Activated CD8-positive, alpha-beta memory T cell treated with anti-CD3 and anti-CD28 coated beads, Interleukin-2, amount 10 ng/mL, durations not matched to agents 7 days and 5 days (primary cell): ENCODE results near the gene ASGR1. TPM values are rescaled to one million over a fixed set of nuclear protein-coding genes. Genes with fewer than 3 reads are reported as not detected.
"Not testable (repeated sequence)": the region's sequence is repeated elsewhere in the genome, so short reads cannot be mapped to it uniquely, and the experiment has no call there.

ENCODE experiments used
- ATAC-seq: fragments of 150-1000 bp; cut with Tn5 transposase; one replicate; pipeline ENCODE4 v1.10.0; 2021; ENCODE audit warnings: moderate library complexity
- CTCF ChIA-PET: fragments of 350-600 bp; sonication (Branson Sonifier 250); formaldehyde crosslinking; loops from one replicate; lab custom pipeline; 2021; ENCODE audit warnings: antibody characterized with exemption; lab: Charles Lee
- DNase-seq: peaks from one replicate; pipeline ENCODE4 v3.0.0-alpha.2; 2020
- H3K27ac Mint-ChIP-seq: one replicate; pipeline ENCODE4 v1.8.0; 2021; ENCODE audit warnings: mild to moderate bottlenecking, mixed read lengths
- H3K27me3 Mint-ChIP-seq: one replicate; pipeline ENCODE4 v1.8.0; 2021; ENCODE audit warnings: mixed read lengths
- H3K36me3 Mint-ChIP-seq: one replicate; pipeline ENCODE4 v1.8.0; 2021; ENCODE audit warnings: mild to moderate bottlenecking, mixed read lengths
- H3K4me1 Mint-ChIP-seq: one replicate; pipeline ENCODE4 v1.8.0; 2021; ENCODE audit warnings: mixed read lengths
- H3K4me3 Mint-ChIP-seq: one replicate; pipeline ENCODE4 v1.8.0; 2021; ENCODE audit warnings: mild to moderate bottlenecking, moderate library complexity, mixed read lengths
- H3K9me3 Mint-ChIP-seq: one replicate; pipeline ENCODE4 v1.8.0; 2022; ENCODE audit warnings: low read depth, mixed read lengths
- total RNA-seq, 2 experiments: library from RNA; stranded (reverse); gene quantifications; one replicate each; pipeline ENCODE4 v1.2.3, GENCODE V29; 2021

The ASGR1 gene
- total RNA-seq, 2 experiments from 2014 or later, result 0.35 to 0.38 TPM

GRCh38 chr17:7191571-7192270 is 12.6 kb upstream of the ASGR1 start:
- H3K27ac Mint-ChIP-seq, result no peak overlapping the region
- no peaks in the 10 kb centered on the region for H3K4me1 Mint-ChIP-seq
- no peaks in the 10 kb centered on the region for H3K36me3 Mint-ChIP-seq
- H3K27me3 Mint-ChIP-seq, result no peaks in the 10 kb centered on the region
- DNase-seq (peak; percentile 57), ATAC-seq (peak; percentile 62)
- CTCF ChIA-PET, result interaction anchor here (1.0 to 1.3 kb wide), 2 partner anchors 15 to 59 kb away, joined by 3 read pairs; no protein-coding TSS in a partner anchor
- no peaks in the 10 kb centered on the region for H3K9me3 Mint-ChIP-seq
- H3K4me3 Mint-ChIP-seq, result no peak overlapping the region

DNA sequence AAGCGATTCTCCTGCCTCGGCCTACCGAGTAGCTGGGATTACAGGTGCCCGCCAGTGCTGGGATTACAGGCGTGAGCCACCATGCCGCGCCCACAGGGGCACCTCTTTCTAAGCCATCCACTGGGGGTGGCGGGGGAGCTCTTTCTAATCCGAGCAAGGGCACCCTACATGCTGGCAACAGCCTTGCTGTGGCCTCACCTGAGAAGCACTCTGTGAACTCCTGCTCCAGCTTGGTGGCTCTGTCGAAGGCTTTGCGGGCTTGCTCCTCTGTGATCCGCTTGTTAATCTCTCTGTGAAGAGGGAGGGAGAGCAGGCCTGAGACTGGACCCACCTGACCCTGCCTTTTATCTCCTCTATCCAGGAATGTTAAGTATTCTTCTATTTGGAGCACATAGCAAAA is 11.9 kb upstream of the ASGR1 start:
- Mint-ChIP-seq H3K4me3 (no peak overlapping the region), H3K27me3 (no peaks in the 10 kb centered on the region), H3K4me1 (no peaks in the 10 kb centered on the region), H3K27ac (no peak overlapping the region), H3K36me3 (no peaks in the 10 kb centered on the region), H3K9me3 (no peaks in the 10 kb centered on the region)
- DNase-seq (no peak), ATAC-seq (no peak)
- CTCF ChIA-PET, result interaction anchor here (1.0 to 1.3 kb wide), 2 partner anchors 14 to 58 kb away, joined by 3 read pairs; no protein-coding TSS in a partner anchor

DNA sequence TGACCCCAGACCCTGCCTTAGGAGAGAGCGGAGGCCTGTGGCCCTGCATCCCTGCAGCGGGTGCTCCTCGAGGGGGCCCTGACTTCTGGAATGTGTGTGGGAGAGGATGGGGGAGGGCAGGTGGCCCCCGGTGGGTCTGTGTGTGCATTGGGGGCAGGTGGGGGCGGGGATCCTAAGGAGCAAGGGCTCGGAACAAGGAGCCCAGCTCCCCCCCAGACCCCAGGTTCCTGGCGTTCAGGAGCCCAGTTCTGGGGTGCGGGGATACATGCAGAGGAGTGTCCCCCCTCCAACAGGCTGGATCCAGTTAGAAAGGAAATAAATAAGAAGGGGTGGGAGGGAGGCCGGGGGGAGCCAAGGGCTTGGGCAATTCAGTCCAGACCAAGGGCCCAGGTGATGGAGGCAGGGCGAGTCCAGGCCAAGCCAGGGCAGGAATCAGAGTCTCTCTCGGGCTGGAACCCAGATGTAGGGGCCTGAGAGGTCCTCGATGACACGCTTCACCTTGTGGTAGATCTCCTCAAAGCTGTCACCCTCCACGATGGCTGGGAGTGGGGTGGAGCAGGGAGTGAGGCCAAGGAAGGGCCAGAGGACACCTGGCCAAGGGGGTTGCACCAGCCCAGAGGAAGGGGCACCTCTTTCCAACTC is 11.2 kb upstream of the ASGR1 start:
- H3K27ac Mint-ChIP-seq, result no peak overlapping the region
- DNase-seq, result no peak
- H3K9me3 Mint-ChIP-seq, result no peaks in the 10 kb centered on the region
- H3K4me3 Mint-ChIP-seq, result no peak overlapping the region
- no peaks in the 10 kb centered on the region for H3K36me3 Mint-ChIP-seq
- CTCF ChIA-PET, result interaction anchor here (1.0 to 1.3 kb wide), 3 partner anchors 12 to 58 kb away, joined by 3 to 4 read pairs (median 3); no protein-coding TSS in a partner anchor
- no peaks in the 10 kb centered on the region for H3K27me3 Mint-ChIP-seq
- ATAC-seq, result no peak
- H3K4me1 Mint-ChIP-seq, result no peaks in the 10 kb centered on the region

DNA sequence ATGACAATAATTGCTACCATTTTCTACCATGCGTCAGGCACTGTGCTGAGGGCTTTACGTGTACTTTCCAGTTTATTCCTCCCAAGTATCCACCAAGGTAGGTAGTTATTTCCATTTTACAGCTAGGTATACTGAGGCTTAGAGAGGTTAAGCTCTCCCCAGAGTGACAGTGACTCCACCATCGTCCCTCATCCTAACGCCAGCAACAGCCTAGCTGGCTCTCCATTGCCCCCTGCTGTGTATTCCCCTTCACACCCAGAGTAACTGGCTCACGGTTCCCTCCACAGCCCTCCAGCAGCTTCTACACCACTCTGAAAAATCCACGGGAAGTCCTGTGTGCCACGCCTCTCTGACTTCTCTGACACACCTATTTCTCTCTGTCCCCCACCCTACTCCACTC is 7.1 kb upstream of the ASGR1 start:
- no peak for DNase-seq

DNA sequence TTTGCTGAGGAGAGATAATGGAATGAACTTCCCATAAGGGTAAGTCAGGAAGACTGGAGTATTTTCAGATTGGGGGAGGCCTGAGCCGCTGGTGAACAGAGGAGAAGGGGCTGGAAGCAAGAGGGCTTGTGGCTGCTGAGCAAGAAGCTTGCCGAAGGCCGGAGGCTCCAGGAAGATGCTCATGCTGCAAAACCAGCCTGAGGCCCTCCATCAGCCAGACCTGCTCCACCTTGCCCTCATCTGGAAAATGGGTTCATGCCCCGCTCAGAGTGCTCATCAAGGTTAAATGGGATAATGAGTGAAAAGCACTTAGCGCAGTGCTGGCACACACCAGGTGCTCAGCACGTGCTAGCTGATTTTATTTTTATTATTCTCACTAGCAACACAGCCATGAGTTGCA is 5.5 kb upstream of the ASGR1 start:
- CTCF ChIA-PET, result interaction anchor here (0.8 kb wide), 1 partner anchor 130 kb away, joined by 3 read pairs; no protein-coding TSS in a partner anchor
- Mint-ChIP-seq H3K9me3 (no peaks in the 10 kb centered on the region), H3K4me1 (no peaks in the 10 kb centered on the region), H3K4me3 (no peak overlapping the region), H3K36me3 (no peaks in the 10 kb centered on the region), H3K27ac (no peak overlapping the region), H3K27me3 (no peaks in the 10 kb centered on the region)
- ATAC-seq (no peak), DNase-seq (no peak)

More for the DNA sequence above, 7.1 kb upstream of the ASGR1 start:
- Mint-ChIP-seq H3K27ac (no peak overlapping the region), H3K4me3 (no peak overlapping the region), H3K9me3 (no peaks in the 10 kb centered on the region), H3K4me1 (no peaks in the 10 kb centered on the region), H3K27me3 (no peaks in the 10 kb centered on the region), H3K36me3 (no peaks in the 10 kb centered on the region)
- CTCF ChIA-PET, result interaction anchor here (1.1 to 1.2 kb wide), 2 partner anchors 9 to 140 kb away, joined by 5 to 10 read pairs; no protein-coding TSS in a partner anchor
- peak; percentile 42 for ATAC-seq

GRCh38 chr17:7184091-7184488 is 4.9 kb upstream of the ASGR1 start:
- Mint-ChIP-seq H3K36me3 (no peaks in the 10 kb centered on the region), H3K9me3 (no peaks in the 10 kb centered on the region), H3K27ac (no peak overlapping the region), H3K4me3 (no peak overlapping the region), H3K4me1 (no peaks in the 10 kb centered on the region), H3K27me3 (no peaks in the 10 kb centered on the region)
- CTCF ChIA-PET, result interaction anchor here (1.1 kb wide), 1 partner anchor 112 kb away, joined by 3 read pairs; no protein-coding TSS in a partner anchor
- ATAC-seq (peak; percentile 20), DNase-seq (no peak)

DNA sequence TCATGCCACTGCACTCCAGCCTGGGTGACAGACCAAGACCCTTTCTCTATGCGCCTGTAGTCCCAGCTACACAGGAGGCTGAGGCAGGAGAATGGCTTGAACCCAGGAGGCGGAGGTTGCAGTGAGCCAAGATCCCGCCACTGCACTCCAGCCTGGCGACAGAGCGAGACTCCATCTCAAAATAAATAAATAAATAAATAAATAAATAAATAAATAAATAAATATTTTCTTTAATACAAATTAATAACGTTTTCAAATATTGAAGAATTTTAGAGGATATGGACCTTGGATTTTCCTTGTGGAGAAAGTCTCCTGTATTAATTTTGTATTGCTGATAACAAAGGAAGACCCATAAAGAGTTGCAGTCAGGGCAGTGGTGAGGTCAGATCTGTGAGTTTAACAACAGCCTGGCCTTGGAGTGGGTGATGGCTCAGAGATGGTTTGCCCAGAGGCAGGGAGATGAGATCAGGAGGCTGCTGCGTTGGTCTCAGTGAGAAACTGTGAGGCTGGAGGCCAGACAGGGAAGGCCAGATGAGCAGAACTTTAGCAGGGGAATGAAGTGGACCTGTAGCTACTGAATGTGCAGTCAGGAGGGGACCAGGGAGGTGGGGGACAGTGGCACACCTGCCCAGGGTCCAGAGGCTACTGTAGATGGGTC is 4.4 kb upstream of the ASGR1 start:
- Mint-ChIP-seq H3K4me3 (no peak overlapping the region), H3K27me3 (no peaks in the 10 kb centered on the region), H3K9me3 (no peaks in the 10 kb centered on the region), H3K36me3 (no peaks in the 10 kb centered on the region), H3K4me1 (no peaks in the 10 kb centered on the region), H3K27ac (no peak overlapping the region)
- ATAC-seq, result no peak
- no peak for DNase-seq
- CTCF ChIA-PET, result interaction anchor here (1.1 to 2.0 kb wide), 2 partner anchors 113 to 131 kb away, joined by 3 to 4 read pairs; no protein-coding TSS in a partner anchor

DNA sequence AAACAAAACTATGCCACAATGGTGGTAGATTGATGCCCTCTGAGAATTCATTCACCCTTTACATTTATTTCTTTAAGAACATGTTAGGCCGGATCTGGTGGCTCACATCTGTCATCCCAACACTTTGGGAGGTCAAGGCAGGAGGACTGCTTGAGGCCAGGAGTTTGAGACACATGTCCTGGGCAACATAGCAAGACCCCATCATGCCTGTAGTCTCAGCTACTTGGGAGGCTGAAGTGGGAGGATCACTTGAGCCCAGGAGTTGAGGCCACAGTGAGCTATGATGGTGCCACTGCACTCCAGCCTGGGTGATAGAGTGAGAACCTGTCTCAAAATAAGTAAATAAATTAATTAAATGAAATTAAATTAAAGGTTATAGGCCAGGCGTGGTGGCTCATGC is 2.9 kb upstream of the ASGR1 start:
- H3K9me3 Mint-ChIP-seq, H3K27ac Mint-ChIP-seq, H3K4me1 Mint-ChIP-seq, ATAC-seq, H3K4me3 Mint-ChIP-seq, DNase-seq, H3K36me3 Mint-ChIP-seq: not testable (repeated sequence)
- CTCF ChIA-PET, result interaction anchor here (1.5 to 2.0 kb wide), 2 partner anchors 114 to 130 kb away, joined by 4 read pairs; no protein-coding TSS in a partner anchor
- H3K27me3 Mint-ChIP-seq, result peaks cover 10% of the 10 kb centered on the region

- Mint-ChIP-seq H3K4me1 (peaks cover 9% of the 10 kb centered on the region), H3K4me3 (no peak overlapping the region), H3K36me3 (no peaks in the 10 kb centered on the region), H3K27me3 (peaks cover 10% of the 10 kb centered on the region), H3K9me3 (no peaks in the 10 kb centered on the region), H3K27ac (no peak overlapping the region)
- DNase-seq, result no peak
- CTCF ChIA-PET, result interaction anchor here (1.3 to 3.6 kb wide), 5 partner anchors 11 to 134 kb away, joined by 4 to 41 read pairs (median 23); partner anchors contain the start of gene SLC16A11
- no peak for ATAC-seq
These were observed 225 bp downstream of the ASGR1 start for GRCh38 chr17:7178973-7179316.

GRCh38 chr17:7177954-7178477 is 1.2 kb downstream of the ASGR1 start:
- H3K27me3 Mint-ChIP-seq, result peaks cover 14% of the 10 kb centered on the region
- no peak for DNase-seq
- H3K4me3 Mint-ChIP-seq, result peak overlapping the region; percentile 53
- H3K9me3 Mint-ChIP-seq, result no peaks in the 10 kb centered on the region
- no peak for ATAC-seq
- no peak overlapping the region for H3K27ac Mint-ChIP-seq
- no peaks in the 10 kb centered on the region for H3K36me3 Mint-ChIP-seq
- H3K4me1 Mint-ChIP-seq, result peaks cover 9% of the 10 kb centered on the region
- CTCF ChIA-PET, result interaction anchor here (0.9 to 3.6 kb wide), 26 partner anchors 8 to 264 kb away, joined by 3 to 41 read pairs (median 4); partner anchors contain the start of genes BCL6B, SLC16A11 and SLC16A13

DNA sequence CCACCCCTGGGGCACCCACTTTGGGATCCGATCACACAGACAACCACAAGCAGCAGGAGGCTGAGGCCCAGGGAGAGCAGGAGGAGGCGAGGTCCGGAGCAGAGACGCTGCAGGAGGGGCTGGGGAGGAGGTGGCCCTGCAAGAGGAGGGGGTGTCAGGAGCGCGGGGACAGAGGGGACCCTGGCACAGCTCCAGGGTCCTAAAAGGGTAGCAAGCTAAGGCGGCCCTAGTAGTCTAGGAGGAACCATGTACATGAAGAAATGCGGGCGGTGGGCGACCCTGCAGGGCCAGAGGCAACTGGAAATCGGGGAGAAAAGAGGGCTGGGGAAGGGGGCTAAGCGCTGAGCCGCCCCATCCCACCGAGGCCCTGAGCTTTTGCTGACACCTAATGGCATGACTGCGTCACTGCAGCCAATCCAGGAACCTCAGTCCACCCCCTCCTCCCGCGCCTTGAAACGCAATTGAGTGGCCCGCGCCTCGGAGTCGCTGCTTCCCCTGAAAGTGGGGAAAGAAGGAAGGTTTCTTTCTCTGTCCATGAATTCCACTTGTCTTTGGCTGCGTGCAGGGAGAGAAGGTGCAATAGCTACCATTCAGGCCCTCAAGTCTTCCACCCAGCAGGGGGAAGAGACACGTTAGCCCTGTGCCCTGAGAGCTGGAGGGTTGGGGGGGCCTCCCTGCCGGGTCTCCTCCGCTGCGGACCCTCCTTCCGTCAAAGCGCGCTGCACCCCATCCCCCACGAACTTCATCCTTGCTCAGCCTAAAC is 1.8 kb downstream of the ASGR1 start:
- H3K4me1 Mint-ChIP-seq, result peaks cover 9% of the 10 kb centered on the region
- H3K4me3 Mint-ChIP-seq, result peak overlapping the region; percentile 53
- peaks cover 14% of the 10 kb centered on the region for H3K27me3 Mint-ChIP-seq
- CTCF ChIA-PET, result interaction anchor here (0.8 to 3.6 kb wide), 28 partner anchors 8 to 263 kb away, joined by 3 to 41 read pairs (median 4); partner anchors contain the start of genes BCL6B, SLC16A11 and SLC16A13
- H3K27ac Mint-ChIP-seq, result no peak overlapping the region
- ATAC-seq (peak; percentile 73), DNase-seq (peak; percentile 75)
- no peaks in the 10 kb centered on the region for H3K36me3 Mint-ChIP-seq
- H3K9me3 Mint-ChIP-seq, result no peaks in the 10 kb centered on the region

DNA sequence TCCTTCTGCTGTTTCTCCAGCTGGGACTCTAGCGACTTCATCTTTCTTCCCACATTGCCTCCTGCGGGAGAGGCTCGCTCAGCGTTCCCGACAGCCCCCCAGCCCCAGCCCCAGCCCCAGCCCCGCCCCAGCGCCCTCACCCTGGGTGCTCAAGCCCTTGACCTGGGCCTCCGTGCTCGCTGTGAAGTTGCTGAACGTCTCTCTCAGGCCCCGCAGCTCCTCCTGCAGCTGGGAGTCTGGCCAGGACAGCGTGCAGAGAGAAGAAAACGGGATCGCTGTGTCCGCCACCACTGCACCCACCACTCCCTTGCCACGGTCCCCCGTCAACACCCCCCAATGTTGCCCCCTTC is 2.4 kb downstream of the ASGR1 start:
- Mint-ChIP-seq H3K9me3 (no peaks in the 10 kb centered on the region), H3K4me3 (no peak overlapping the region), H3K27ac (no peak overlapping the region), H3K36me3 (no peaks in the 10 kb centered on the region), H3K27me3 (peaks cover 14% of the 10 kb centered on the region), H3K4me1 (peaks cover 9% of the 10 kb centered on the region)
- ATAC-seq (no peak), DNase-seq (no peak)
- CTCF ChIA-PET, result interaction anchor here (0.8 to 3.6 kb wide), 24 partner anchors 9 to 261 kb away, joined by 3 to 41 read pairs (median 4); partner anchors contain the start of genes BCL6B, SLC16A11 and SLC16A13
